Breast epithelium (tissue), 4 donors: ENCODE data around the gene HNRNPL. TPM values are rescaled to one million over a fixed set of nuclear protein-coding genes. Genes with fewer than 3 reads are reported as not detected.
"Not testable (repeated sequence)": the region's sequence is repeated elsewhere in the genome, so short reads cannot be mapped to it uniquely, and the experiment has no call there.

ENCODE experiments used
- DNase-seq, 2 donors: peaks; one replicate each; pipeline ENCODE4 v3.0.0-alpha.2; 2019; ENCODE audit warnings: low spot score in 2 of 2
- H3K27ac ChIP-seq, 2 donors: fragments of 200-600 bp; sonication (generic) in 1 of 2; one replicate each; pipeline ENCODE4 v1.5.1; 2016 to 2019; ENCODE audit warnings: mild to moderate bottlenecking in 1 of 2
- H3K27me3 ChIP-seq, 2 donors: fragments of 200-600 bp; sonication (generic) in 1 of 2; one replicate each; pipeline versions ENCODE4 v1.5.1 to v1.6.0; 2017 to 2019; ENCODE audit warnings: control low read depth in 1 of 2, mild to moderate bottlenecking in 1 of 2
- H3K36me3 ChIP-seq: fragments of 200-600 bp; one replicate; pipeline ENCODE4 v1.5.1; 2019
- H3K4me1 ChIP-seq, 2 donors: fragments of 200-600 bp; sonication (generic); one replicate each; pipeline ENCODE4 v1.5.1; 2016 to 2019; ENCODE audit warnings: control low read depth in 1 of 2
- H3K4me3 ChIP-seq, 3 donors: fragments of 200-600 bp; sonication (generic); 1 replicate in 2 of 3; 2 replicates in 1 of 3; pipeline ENCODE4 v1.5.1; 2016 to 2019; ENCODE audit warnings: mild to moderate bottlenecking in 3 of 3, moderate library complexity in 2 of 3
- H3K9me3 ChIP-seq, 2 donors: fragments of 200-600 bp; sonication (generic) in 1 of 2; one replicate each; pipeline ENCODE4 v1.5.1; 2016 to 2019; ENCODE audit warnings: control low read depth in 1 of 2
- POLR2A ChIP-seq: fragments of 450-650 bp; IDR thresholded peaks from one replicate; pipeline ENCODE4 v1.6.1; 2016; ENCODE audit warnings: antibody characterized with exemption, mild to moderate bottlenecking, moderate library complexity
- POLR2AphosphoS5 ChIP-seq, 3 donors: sonication (generic); formaldehyde crosslinking; IDR thresholded peaks; one replicate each; pipeline ENCODE4 v1.6.1; 2017; ENCODE audit warnings: antibody characterized with exemption in 3 of 3
- intact Hi-C: fragments of 100-400 bp; cut with DNase I; formaldehyde crosslinking; loops from one replicate; pipeline ENCODE4 v1.15.1; 2023; ENCODE audit warnings: low total_unique reads
- total RNA-seq, 3 donors: library from RNA; depleted of rRNA; stranded (reverse); fragments of >200 nt; gene quantifications; one replicate each; pipeline ENCODE4 v1.1.0, GENCODE V29; 2016
- TF ChIP-seq, protein P1 (sequence below), 3 donors: fragments of 450-650 bp; IDR thresholded peaks; one replicate each; pipeline ENCODE4 v1.5.1; 2016 to 2017; ENCODE audit warnings: antibody characterized with exemption in 3 of 3, mild to moderate bottlenecking in 3 of 3, moderate library complexity in 3 of 3

HNRNPL gene
- total RNA-seq, 3 donors from 2014 or later, result 164 to 193 (median 168) TPM

GRCh38 chr19:38856813-38857212 is 7.0 kb upstream of the HNRNPL start:
- Histone ChIP-seq H3K27me3 (no peaks in the 10 kb centered on the region), H3K27ac (no peak overlapping the region), H3K36me3 (no peaks in the 10 kb centered on the region), H3K4me1 (no peaks in the 10 kb centered on the region), H3K4me3 (no peak overlapping the region), H3K9me3 (no peaks in the 10 kb centered on the region)
- intact Hi-C loops, result no loop called here
- DNase-seq, result no peak
- TF ChIP-seq POLR2AphosphoS5 (IDR thresholded peaks at IDR 0.05) (no peak), POLR2A (no peak)

DNA sequence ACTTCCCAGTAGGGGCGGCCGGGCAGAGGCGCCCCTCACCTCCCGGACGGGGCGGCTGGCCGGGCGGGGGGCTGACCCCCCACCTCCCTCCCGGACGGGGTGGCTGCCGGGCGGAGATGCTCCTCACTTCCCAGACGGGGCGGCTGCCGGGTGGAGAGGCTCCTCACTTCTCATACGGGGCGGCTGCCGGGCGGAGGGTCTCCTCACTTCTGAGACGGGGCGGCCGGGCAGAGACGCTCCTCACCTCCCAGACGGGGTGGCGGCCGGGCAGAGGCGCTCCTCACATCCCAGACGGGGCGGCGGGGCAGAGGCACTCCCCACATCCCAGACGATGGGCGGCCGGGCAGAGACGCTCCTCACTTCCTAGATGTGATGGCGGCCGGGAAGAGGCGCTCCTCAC is 6.0 kb upstream of the HNRNPL start:
- H3K9me3 ChIP-seq, H3K4me3 ChIP-seq, intact Hi-C loops, H3K27ac ChIP-seq, DNase-seq, H3K4me1 ChIP-seq, H3K36me3 ChIP-seq, H3K27me3 ChIP-seq: not testable (repeated sequence)

DNA sequence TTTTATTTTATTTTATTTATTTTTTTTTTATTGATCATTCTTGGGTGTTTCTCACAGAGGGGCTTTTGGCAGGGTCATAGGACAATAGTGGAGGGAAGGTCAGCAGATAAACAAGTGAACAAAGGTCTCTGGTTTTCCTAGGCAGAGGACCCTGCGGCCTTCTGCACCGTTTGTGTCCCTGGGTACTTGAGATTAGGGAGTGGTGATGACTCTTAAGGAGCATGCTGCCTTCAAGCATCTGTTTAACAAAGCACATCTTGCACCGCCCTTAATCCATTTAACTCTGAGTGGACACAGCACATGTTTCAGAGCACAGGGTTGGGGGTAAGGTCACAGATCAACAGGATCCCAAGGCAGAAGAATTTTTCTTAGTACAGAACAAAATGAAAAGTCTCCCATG is 5.2 kb upstream of the HNRNPL start:
- H3K9me3 ChIP-seq, DNase-seq, H3K4me3 ChIP-seq, H3K27me3 ChIP-seq, H3K36me3 ChIP-seq, intact Hi-C loops, H3K4me1 ChIP-seq, H3K27ac ChIP-seq: not testable (repeated sequence)

GRCh38 chr19:38853214-38853613 is 3.4 kb upstream of the HNRNPL start:
- intact Hi-C loops, result no loop called here
- Histone ChIP-seq H3K27me3 (no peaks in the 10 kb centered on the region), H3K9me3 (no peaks in the 10 kb centered on the region), H3K4me3 (peak overlapping the region in 2 of 3 donors; percentile 73 to 96), H3K36me3 (no peaks in the 10 kb centered on the region), H3K4me1 (peaks cover 0 to 5% of the 10 kb centered on the region in 2 donors), H3K27ac (peak overlapping the region; percentile 100)
- no peak for DNase-seq
- TF ChIP-seq, protein P1, sequence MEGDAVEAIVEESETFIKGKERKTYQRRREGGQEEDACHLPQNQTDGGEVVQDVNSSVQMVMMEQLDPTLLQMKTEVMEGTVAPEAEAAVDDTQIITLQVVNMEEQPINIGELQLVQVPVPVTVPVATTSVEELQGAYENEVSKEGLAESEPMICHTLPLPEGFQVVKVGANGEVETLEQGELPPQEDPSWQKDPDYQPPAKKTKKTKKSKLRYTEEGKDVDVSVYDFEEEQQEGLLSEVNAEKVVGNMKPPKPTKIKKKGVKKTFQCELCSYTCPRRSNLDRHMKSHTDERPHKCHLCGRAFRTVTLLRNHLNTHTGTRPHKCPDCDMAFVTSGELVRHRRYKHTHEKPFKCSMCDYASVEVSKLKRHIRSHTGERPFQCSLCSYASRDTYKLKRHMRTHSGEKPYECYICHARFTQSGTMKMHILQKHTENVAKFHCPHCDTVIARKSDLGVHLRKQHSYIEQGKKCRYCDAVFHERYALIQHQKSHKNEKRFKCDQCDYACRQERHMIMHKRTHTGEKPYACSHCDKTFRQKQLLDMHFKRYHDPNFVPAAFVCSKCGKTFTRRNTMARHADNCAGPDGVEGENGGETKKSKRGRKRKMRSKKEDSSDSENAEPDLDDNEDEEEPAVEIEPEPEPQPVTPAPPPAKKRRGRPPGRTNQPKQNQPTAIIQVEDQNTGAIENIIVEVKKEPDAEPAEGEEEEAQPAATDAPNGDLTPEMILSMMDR (IDR thresholded peaks at IDR 0.05), result no peak
- TF ChIP-seq POLR2A, result no peak
- TF ChIP-seq POLR2AphosphoS5 (IDR thresholded peaks at IDR 0.05), result no peak

- peak overlapping the region; percentile 100 for H3K27ac ChIP-seq
Observed at GRCh38 chr19:38852231-38853044, 2.7 kb upstream of the HNRNPL start.

GRCh38 chr19:38851622-38852230 is 1.9 kb upstream of the HNRNPL start:
- Histone ChIP-seq H3K4me3 (peak overlapping the region; percentile 73 to 96 (median 84)), H3K9me3 (no peaks in the 10 kb centered on the region), H3K27ac (peak overlapping the region; percentile 100), H3K27me3 (no peaks in the 10 kb centered on the region), H3K36me3 (no peaks in the 10 kb centered on the region), H3K4me1 (peaks cover 0 to 16% of the 10 kb centered on the region in 2 donors)
- TF ChIP-seq POLR2A (peak; percentile 73), POLR2AphosphoS5 (IDR thresholded peaks at IDR 0.05) (peak; percentile 61 to 93 (median 81))
- TF ChIP-seq, protein P1 (IDR thresholded peaks at IDR 0.05), result no peak
- intact Hi-C loops, result no loop called here
- peak; percentile 94 to 95 for DNase-seq

More at GRCh38 chr19:38852231-38853044, 2.7 kb upstream of the HNRNPL start:
- Histone ChIP-seq H3K4me3 (peak overlapping the region; percentile 73 to 96 (median 84)), H3K36me3 (no peaks in the 10 kb centered on the region), H3K9me3 (no peaks in the 10 kb centered on the region), H3K4me1 (peaks cover 0 to 13% of the 10 kb centered on the region in 2 donors), H3K27me3 (no peaks in the 10 kb centered on the region)
- TF ChIP-seq, protein P1 (IDR thresholded peaks at IDR 0.05), result no peak
- peak in 2 of 3 donors; percentile 43 to 47 for TF ChIP-seq POLR2AphosphoS5 (IDR thresholded peaks at IDR 0.05)
- intact Hi-C loops, result no loop called here
- peak; percentile 60 to 68 for DNase-seq
